Central memory CD4-positive, alpha-beta T cell (primary cell): Measurements from ENCODE around the gene ZBTB16.

ENCODE experiments used
- DNase-seq: peaks from one replicate; pipeline ENCODE4 v3.0.0; 2022

Gene ZBTB16

GRCh38 chr11:114085965-114086793 is 26.7 kb downstream of the ZBTB16 start:
- DNase-seq, result no peak

- no peak for DNase-seq
Measured at GRCh38 chr11:114087025-114087424, 27.5 kb downstream of the ZBTB16 start.

- no peak for DNase-seq
Measured at GRCh38 chr11:114088216-114088615, 28.7 kb downstream of the ZBTB16 start.

GRCh38 chr11:114088836-114089235 is 29.3 kb downstream of the ZBTB16 start:
- no peak for DNase-seq

- no peak for DNase-seq
Measured at GRCh38 chr11:114089748-114090147, 30.2 kb downstream of the ZBTB16 start.

- DNase-seq, result no peak
Measured at GRCh38 chr11:114090225-114090910, 30.9 kb downstream of the ZBTB16 start.

- no peak for DNase-seq
Measured at GRCh38 chr11:114090976-114091375, 31.5 kb downstream of the ZBTB16 start.

- DNase-seq, result no peak
Measured at GRCh38 chr11:114091516-114092397, 32.2 kb downstream of the ZBTB16 start.

GRCh38 chr11:114092478-114092877 is 33.0 kb downstream of the ZBTB16 start:
- DNase-seq, result no peak

GRCh38 chr11:114092953-114093352 is 33.4 kb downstream of the ZBTB16 start:
- DNase-seq, result no peak

- no peak for DNase-seq
Measured at GRCh38 chr11:114094516-114094915, 35.0 kb downstream of the ZBTB16 start.

GRCh38 chr11:114095899-114096298 is 36.4 kb downstream of the ZBTB16 start:
- no peak for DNase-seq

- DNase-seq, result no peak
Measured at GRCh38 chr11:114097832-114098231, 38.3 kb downstream of the ZBTB16 start.

- no peak for DNase-seq
Measured at GRCh38 chr11:114098927-114099326, 39.4 kb downstream of the ZBTB16 start.

- no peak for DNase-seq
Measured at GRCh38 chr11:114099392-114100178, 40.1 kb downstream of the ZBTB16 start.

GRCh38 chr11:114102993-114103896 is 43.7 kb downstream of the ZBTB16 start:
- peak; percentile 27 for DNase-seq

GRCh38 chr11:114105611-114106010 is 46.1 kb downstream of the ZBTB16 start:
- no peak for DNase-seq

- no peak for DNase-seq
Measured at GRCh38 chr11:114106047-114106446, 46.5 kb downstream of the ZBTB16 start.

- DNase-seq, result no peak
Measured at GRCh38 chr11:114106986-114107385, 47.5 kb downstream of the ZBTB16 start.

- DNase-seq, result no peak
Measured at GRCh38 chr11:114108501-114109205, 49.1 kb downstream of the ZBTB16 start.
